Naive B cell (primary cell): ENCODE data around the gene APOBR. TPM values are rescaled to one million over a fixed set of nuclear protein-coding genes. Genes with fewer than 3 reads are reported as not detected.
"Not testable (repeated sequence)": the region's sequence is repeated elsewhere in the genome, so short reads cannot be mapped to it uniquely, and the experiment has no call there.

ENCODE experiments used
- ATAC-seq, 2 donors: fragments of 150-1000 bp; cut with Tn5 transposase; 2 replicates each; pipeline ENCODE4 v1.10.0; 2021; ENCODE audit warnings: low read depth in 2 of 2, mild to moderate bottlenecking in 2 of 2, moderate library complexity in 2 of 2
- DNase-seq: peaks from one replicate; pipeline ENCODE4 v3.0.0; 2022
- H3K27ac Mint-ChIP-seq, 6 donors: one replicate each; pipeline ENCODE4 v1.8.0; 2020 to 2022; ENCODE audit warnings: mild to moderate bottlenecking in 6 of 6, mixed read lengths in 6 of 6, moderate library complexity in 5 of 6, inconsistent platforms in 2 of 6
- H3K27me3 Mint-ChIP-seq, 3 donors: one replicate each; pipeline ENCODE4 v1.8.0; 2021 to 2022; ENCODE audit warnings: mixed read lengths in 3 of 3, mild to moderate bottlenecking in 1 of 3
- H3K36me3 Mint-ChIP-seq, 2 donors: one replicate each; pipeline ENCODE4 v1.8.0; 2020 to 2022; ENCODE audit warnings: mixed read lengths in 2 of 2, inconsistent platforms in 1 of 2, mild to moderate bottlenecking in 1 of 2
- H3K4me1 Mint-ChIP-seq, 3 donors: one replicate each; pipeline ENCODE4 v1.8.0; 2020 to 2022; ENCODE audit warnings: mixed read lengths in 3 of 3, inconsistent platforms in 1 of 3, mild to moderate bottlenecking in 1 of 3, moderate library complexity in 1 of 3
- H3K4me3 Mint-ChIP-seq, 8 donors: one replicate each; pipeline ENCODE4 v1.8.0; 2020 to 2022; ENCODE audit warnings: mild to moderate bottlenecking in 8 of 8, mixed read lengths in 8 of 8, moderate library complexity in 8 of 8, inconsistent platforms in 2 of 8
- H3K9me3 Mint-ChIP-seq, 7 donors: one replicate each; pipeline ENCODE4 v1.8.0; 2020 to 2022; ENCODE audit warnings: mixed read lengths in 7 of 7, mild to moderate bottlenecking in 5 of 7, inconsistent platforms in 2 of 7, moderate library complexity in 1 of 7
- polyA plus RNA-seq, 6 donors: library from polyadenylated mRNA; unstranded; fragments of 300-500 nt; fragmentation: Illumina TruSeq; gene quantifications; one replicate each; pipeline ENCODE4 v1.2.3, GENCODE V29; 2021; ENCODE audit warnings: low read depth in 6 of 6

Gene APOBR, protein sequence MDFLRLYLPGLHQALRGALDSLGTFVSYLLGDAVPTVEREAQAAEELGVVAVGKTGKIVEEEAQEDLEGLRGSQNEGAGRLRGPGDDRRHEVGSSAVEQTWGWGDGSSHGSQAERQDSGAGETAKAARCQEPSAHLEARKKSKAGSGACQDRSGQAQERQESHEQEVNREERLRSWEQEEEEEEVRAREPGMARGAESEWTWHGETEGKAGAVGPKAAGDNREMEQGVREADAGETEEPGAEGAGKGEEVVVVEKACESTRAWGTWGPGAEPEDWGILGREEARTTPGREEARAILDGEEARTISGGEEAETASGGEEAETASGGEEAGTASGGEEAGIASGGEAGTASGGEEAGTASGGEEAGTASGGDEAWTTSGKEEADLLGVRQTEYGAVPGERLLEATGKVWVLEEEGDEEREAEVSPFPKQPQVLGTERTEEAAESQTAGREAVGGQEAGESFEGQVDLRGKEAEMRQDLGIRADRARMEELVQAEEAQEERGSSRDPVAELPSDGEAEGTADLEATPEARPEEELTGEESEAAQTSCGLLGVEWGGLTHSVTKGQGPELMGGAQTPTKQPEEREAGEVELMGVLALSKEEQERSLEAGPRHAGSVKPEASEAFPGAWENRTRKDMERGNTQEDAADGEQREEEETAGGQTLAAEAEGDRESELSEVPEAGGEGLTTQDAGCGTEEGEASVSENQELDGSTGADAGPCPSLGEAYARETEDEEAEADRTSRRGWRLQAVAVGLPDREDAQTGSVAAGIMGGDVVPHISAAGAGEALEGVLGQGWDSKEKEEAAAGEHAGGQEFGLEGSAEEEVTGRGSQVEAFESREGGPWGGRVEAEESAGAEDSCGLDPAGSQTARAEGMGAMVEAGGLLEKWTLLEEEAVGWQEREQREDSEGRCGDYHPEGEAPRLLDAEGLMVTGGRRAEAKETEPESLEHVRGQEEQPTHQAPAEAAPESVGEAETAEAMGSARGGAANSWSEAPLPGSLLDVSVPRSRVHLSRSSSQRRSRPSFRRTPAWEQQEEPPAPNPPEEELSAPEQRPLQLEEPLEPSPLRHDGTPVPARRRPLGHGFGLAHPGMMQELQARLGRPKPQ
- under 1 TPM in 2 of 6 donors, not detected in 4; 0.08 to 0.13 TPM for polyA plus RNA-seq

- peaks cover 34 to 60% (median 35%) of the 10 kb centered on the region in 3 donors for H3K4me1 Mint-ChIP-seq
- peaks cover 0 to 3% of the 10 kb centered on the region in 2 donors for H3K36me3 Mint-ChIP-seq
- no peaks in the 10 kb centered on the region for H3K9me3 Mint-ChIP-seq
- peak within 1 kb of the TSS; percentile 88 to 98 (median 96) for H3K27ac Mint-ChIP-seq
- peak; percentile 92 for DNase-seq
- H3K27me3 Mint-ChIP-seq = no peaks in the 10 kb centered on the region
- H3K4me3 Mint-ChIP-seq = peak within 1 kb of the TSS; percentile 76 to 92 (median 87)
- ATAC-seq = peak; percentile 84
Measured at GRCh38 chr16:28494121-28494851, at the start of gene APOBR. TSS of gene APOBR (plus strand) at chr16:28494643. CDS start at chr16:28494682, 39 bp downstream.

- H3K27ac Mint-ChIP-seq, ATAC-seq, H3K4me1 Mint-ChIP-seq, H3K9me3 Mint-ChIP-seq, H3K36me3 Mint-ChIP-seq, H3K27me3 Mint-ChIP-seq, H3K4me3 Mint-ChIP-seq, DNase-seq: not testable (repeated sequence)
Measured at GRCh38 chr16:28446388-28446787, 48.1 kb upstream of the APOBR start.

DNA sequence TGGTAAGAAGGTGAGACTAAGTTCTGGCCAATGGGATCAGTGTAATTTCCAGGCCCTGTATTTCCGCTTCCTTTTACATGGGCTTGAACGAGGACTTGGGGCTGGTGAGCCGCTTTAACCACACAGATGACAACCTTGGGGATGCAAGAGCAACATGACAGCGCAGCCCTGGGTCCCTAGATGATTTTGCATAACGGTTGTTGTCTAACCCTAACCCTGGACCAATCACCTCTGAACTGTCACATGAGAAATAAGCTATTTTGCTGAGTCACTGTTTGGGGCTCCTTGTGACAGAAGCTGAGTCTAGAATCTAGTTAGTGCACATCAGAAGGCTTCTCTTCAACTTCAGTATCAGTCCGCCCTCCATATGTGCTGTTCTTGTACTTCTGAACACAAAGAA, 47.4 kb upstream of the APOBR start:
- ATAC-seq, DNase-seq: not testable (repeated sequence)

DNA sequence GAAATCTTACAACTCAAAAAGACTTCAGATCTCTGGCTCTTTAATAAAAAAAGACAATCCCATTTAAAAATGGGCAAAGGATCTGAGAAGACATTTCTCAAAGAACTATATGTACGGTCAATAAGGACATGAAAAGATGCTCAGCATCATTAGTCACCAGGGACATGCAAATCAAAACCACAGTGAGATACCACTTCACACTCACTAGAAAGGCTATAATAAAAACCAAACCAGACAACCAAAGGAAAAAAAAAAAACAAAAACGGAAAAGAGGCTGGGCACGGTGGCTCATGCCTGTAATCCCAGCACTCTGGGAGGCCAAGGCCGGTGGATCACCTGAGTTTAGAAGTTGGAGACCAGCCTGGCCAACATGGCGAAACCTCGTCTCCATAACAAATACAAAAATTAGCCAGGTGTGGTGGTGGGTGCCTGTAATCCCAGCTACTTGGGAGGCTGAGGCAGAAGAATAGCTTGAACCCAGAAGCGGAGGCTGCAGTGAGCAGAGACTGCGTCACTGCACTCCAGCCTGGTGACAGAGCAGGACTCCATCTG, 20.7 kb upstream of the APOBR start:
- DNase-seq = no peak

More for the DNA sequence above, 47.4 kb upstream of the APOBR start:
- H3K4me3 Mint-ChIP-seq, H3K9me3 Mint-ChIP-seq, H3K4me1 Mint-ChIP-seq, H3K27ac Mint-ChIP-seq, H3K36me3 Mint-ChIP-seq, H3K27me3 Mint-ChIP-seq: not testable (repeated sequence)

GRCh38 chr16:28475221-28475620, 19.2 kb upstream of the APOBR start:
- Mint-ChIP-seq H3K9me3 (no peaks in the 10 kb centered on the region), H3K27me3 (no peaks in the 10 kb centered on the region), H3K4me1 (peaks cover 7 to 9% (median 7%) of the 10 kb centered on the region in 3 donors), H3K4me3 (no peak overlapping the region), H3K36me3 (peaks cover 5 to 17% of the 10 kb centered on the region in 2 donors), H3K27ac (no peak overlapping the region)
- no peak for DNase-seq
- no peak for ATAC-seq

More for the DNA sequence above, 20.7 kb upstream of the APOBR start:
- Mint-ChIP-seq H3K4me1 (peaks cover 7 to 9% (median 7%) of the 10 kb centered on the region in 3 donors), H3K27me3 (no peaks in the 10 kb centered on the region), H3K36me3 (peaks cover 5 to 17% of the 10 kb centered on the region in 2 donors), H3K4me3 (no peak overlapping the region), H3K27ac (peak overlapping the region in 2 of 6 donors; percentile 6 to 93), H3K9me3 (no peaks in the 10 kb centered on the region)
- peak in 1 of 2 donors; percentile 46 for ATAC-seq

- Mint-ChIP-seq H3K27ac (peak overlapping the region in 1 of 6 donors; percentile 73), H3K27me3 (no peaks in the 10 kb centered on the region), H3K9me3 (no peaks in the 10 kb centered on the region), H3K4me1 (peaks cover 7 to 9% (median 7%) of the 10 kb centered on the region in 3 donors), H3K4me3 (no peak overlapping the region), H3K36me3 (peaks cover 5 to 29% of the 10 kb centered on the region in 2 donors)
- DNase-seq (no peak), ATAC-seq (no peak)
Measured at GRCh38 chr16:28477311-28477920, 17.0 kb upstream of the APOBR start.

GRCh38 chr16:28478506-28479180, 15.8 kb upstream of the APOBR start:
- DNase-seq = no peak
- H3K27me3 Mint-ChIP-seq = no peaks in the 10 kb centered on the region
- H3K36me3 Mint-ChIP-seq = peaks cover 3 to 26% of the 10 kb centered on the region in 2 donors

GRCh38 chr16:28482026-28482425, 12.4 kb upstream of the APOBR start:
- H3K36me3 Mint-ChIP-seq = peaks cover 0 to 23% of the 10 kb centered on the region in 2 donors
- no peaks in the 10 kb centered on the region for H3K9me3 Mint-ChIP-seq

More at GRCh38 chr16:28478506-28479180, 15.8 kb upstream of the APOBR start:
- no peak for ATAC-seq
- H3K4me3 Mint-ChIP-seq = no peak overlapping the region
- H3K27ac Mint-ChIP-seq = peak overlapping the region in 1 of 6 donors; percentile 61
- H3K9me3 Mint-ChIP-seq = no peaks in the 10 kb centered on the region
- H3K4me1 Mint-ChIP-seq = peaks cover 3 to 6% (median 3%) of the 10 kb centered on the region in 3 donors

DNA sequence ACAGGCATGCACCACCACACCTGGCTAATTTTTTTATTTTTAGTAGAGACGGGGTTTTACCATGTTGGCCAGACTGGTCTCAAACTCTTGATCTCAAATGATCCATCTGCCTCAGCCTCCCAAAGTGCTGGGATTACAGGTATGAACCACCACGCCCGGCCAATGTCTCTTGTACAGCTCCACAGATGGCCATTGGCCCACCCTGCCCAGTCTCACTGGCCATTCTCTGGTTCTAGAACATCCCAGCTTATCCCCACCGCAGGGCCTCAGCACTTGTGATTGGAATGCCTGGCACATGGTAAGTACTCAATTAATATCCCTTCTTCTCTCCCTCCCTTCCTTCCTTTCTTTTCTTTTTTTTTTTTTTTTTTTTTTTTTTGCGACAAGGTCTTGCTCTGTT, 11.1 kb upstream of the APOBR start:
- H3K27ac Mint-ChIP-seq = peak overlapping the region in 1 of 6 donors; percentile 53
- H3K9me3 Mint-ChIP-seq, ATAC-seq, H3K4me1 Mint-ChIP-seq, DNase-seq, H3K27me3 Mint-ChIP-seq, H3K4me3 Mint-ChIP-seq: not testable (repeated sequence)
- H3K36me3 Mint-ChIP-seq = peaks cover 0 to 22% of the 10 kb centered on the region in 2 donors

More at GRCh38 chr16:28482026-28482425, 12.4 kb upstream of the APOBR start:
- ATAC-seq (no peak), DNase-seq (no peak)
- peak overlapping the region in 1 of 6 donors; percentile 92 for H3K27ac Mint-ChIP-seq
- peaks cover 0 to 8% (median 1%) of the 10 kb centered on the region in 3 donors for H3K4me1 Mint-ChIP-seq
- H3K27me3 Mint-ChIP-seq = no peaks in the 10 kb centered on the region
- H3K4me3 Mint-ChIP-seq = no peak overlapping the region

DNA sequence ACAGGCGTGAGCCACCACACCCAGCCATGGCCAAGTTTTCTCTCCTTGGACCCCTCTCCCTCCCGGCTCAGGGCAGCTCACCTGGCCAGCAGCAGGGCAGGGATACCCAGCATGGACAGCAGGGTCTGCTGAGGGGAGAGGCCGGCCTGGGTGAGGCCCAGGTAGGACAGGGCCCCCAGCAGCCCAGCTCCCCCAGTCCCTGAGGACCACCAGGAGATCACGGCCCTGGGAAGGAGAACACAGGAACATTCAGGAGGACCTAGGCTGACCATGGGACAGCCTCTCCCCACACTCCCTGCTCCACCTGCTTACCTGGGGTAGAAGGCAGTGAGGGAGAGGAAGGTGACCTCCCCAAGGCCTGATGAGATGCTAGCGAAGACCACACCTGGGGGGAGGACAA, 8.2 kb upstream of the APOBR start:
- H3K27ac Mint-ChIP-seq = no peak overlapping the region
- ATAC-seq = no peak
- no peaks in the 10 kb centered on the region for H3K9me3 Mint-ChIP-seq
- H3K4me1 Mint-ChIP-seq = peaks cover 10 to 18% (median 11%) of the 10 kb centered on the region in 3 donors
- no peak overlapping the region for H3K4me3 Mint-ChIP-seq
- DNase-seq = no peak
- H3K36me3 Mint-ChIP-seq = peaks cover 0 to 20% of the 10 kb centered on the region in 2 donors
- no peaks in the 10 kb centered on the region for H3K27me3 Mint-ChIP-seq

DNA sequence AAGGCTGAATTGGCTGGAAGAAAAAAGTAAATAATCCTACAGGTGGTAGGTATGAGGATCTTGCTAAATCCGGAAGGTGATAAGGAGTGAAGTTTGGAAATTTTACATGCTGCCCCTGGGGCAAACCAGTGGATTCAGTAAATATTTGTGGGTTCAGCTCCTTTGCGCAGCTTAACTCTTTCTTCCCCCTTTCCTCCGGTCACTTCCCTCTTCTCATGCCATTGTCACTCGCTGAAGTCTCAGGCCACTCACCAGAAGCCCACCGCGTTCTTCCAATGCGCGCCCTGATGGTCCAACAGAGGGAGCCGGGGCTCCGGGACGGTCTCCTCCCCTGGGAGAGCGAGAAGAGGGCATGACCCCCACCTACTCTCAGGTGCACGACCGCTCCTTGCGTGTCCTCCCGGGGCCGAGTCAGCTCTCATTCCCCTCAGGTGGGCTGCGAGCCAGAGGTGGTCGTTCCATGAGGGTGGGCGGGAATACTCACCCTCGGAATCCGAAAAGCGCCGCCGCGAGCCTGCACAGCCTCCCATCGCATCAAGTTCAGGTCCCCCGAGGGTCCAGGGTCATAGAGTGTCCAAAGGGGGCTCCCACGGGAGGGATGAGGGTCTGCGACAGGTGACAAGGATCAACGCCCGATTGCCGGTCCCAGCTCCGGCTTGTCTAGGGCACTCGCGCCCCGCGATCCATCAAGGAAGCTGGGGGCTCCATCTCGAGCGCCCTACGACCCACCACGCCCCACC, 3.0 kb upstream of the APOBR start:
- peak overlapping the region; percentile 99 to 100 (median 100) for H3K27ac Mint-ChIP-seq
- peak overlapping the region; percentile 94 to 100 (median 98) for H3K4me3 Mint-ChIP-seq
- no peak for ATAC-seq
- peaks cover 34 to 53% (median 35%) of the 10 kb centered on the region in 3 donors for H3K4me1 Mint-ChIP-seq
- H3K9me3 Mint-ChIP-seq = no peaks in the 10 kb centered on the region
- peaks cover 3 to 10% of the 10 kb centered on the region in 2 donors for H3K36me3 Mint-ChIP-seq
- no peak for DNase-seq
- no peaks in the 10 kb centered on the region for H3K27me3 Mint-ChIP-seq
